Upper lobe of right lung (tissue), 1 donor: ENCODE data around the gene HNRNPAB. TPM values are rescaled to one million over a fixed set of nuclear protein-coding genes. Genes with fewer than 3 reads are reported as not detected.

Experiments used
- ATAC-seq: fragments of 200-7000 bp; cut with Tn5 transposase; one replicate; pipeline ENCODE4 v1.9.1; 2020; ENCODE audit warnings: mild to moderate bottlenecking, moderate library complexity
- DNase-seq: peaks from one replicate; pipeline ENCODE4 v3.0.0-alpha.2; 2020
- H3K27ac ChIP-seq: fragments of 200-600 bp; one replicate; pipeline ENCODE4 v1.8.0; 2022
- H3K27me3 ChIP-seq: fragments of 200-600 bp; one replicate; pipeline ENCODE4 v1.8.0; 2022; ENCODE audit warnings: mild to moderate bottlenecking
- H3K36me3 ChIP-seq: fragments of 200-600 bp; one replicate; pipeline ENCODE4 v1.8.0; 2022
- H3K4me1 ChIP-seq: fragments of 200-600 bp; one replicate; pipeline ENCODE4 v1.8.0; 2022
- H3K4me3 ChIP-seq: fragments of 200-600 bp; one replicate; pipeline ENCODE4 v1.8.0; 2022; ENCODE audit warnings: mild to moderate bottlenecking
- H3K9me3 ChIP-seq: fragments of 200-600 bp; one replicate; pipeline ENCODE4 v1.8.0; 2022
- CTCF ChIP-seq: fragments of 200-600 bp; IDR thresholded peaks from one replicate; pipeline ENCODE4 v1.8.0; 2022; ENCODE audit warnings: antibody characterized with exemption
- intact Hi-C: fragments of 100-400 bp; cut with DNase I; formaldehyde crosslinking; loops from one replicate; pipeline ENCODE4 v1.11.0; 2022
- total RNA-seq: library from RNA; stranded (reverse); fragmentation: NEBNext Ultra II Directional; extraction: Animal tissue kit (Norgen Biotek cat#: 25700); gene quantifications from one replicate; pipeline ENCODE4 v1.2.1, GENCODE V29; 2021
- donor health status: DM: no; HTN: yes; CAD: no; lungs with severe emphysema.

Gene HNRNPAB
- total RNA-seq, 1 donor from 2014 or later: 116 TPM

DNA sequence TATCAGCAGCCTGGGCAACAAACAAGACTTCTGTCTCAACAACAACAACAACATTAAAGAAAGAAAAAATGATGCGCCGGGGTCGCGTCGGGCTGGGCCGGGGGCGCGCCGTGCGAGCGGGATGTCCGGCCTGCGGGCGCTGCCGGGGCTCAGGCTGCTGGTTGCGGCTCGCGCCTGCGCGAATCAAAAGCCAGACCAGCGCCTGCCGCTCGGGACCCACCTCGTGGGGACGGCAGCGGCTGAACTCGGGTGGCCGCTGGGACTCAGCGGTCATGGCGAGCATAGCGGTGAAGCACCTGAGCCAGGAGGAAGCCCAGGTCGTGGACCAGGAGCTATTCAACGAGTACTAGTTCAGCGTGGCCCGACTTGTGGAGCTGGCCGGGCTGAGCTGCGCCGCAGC lies 38.8 kb upstream of the HNRNPAB start:
- peaks cover 5% of the 10 kb centered on the region for H3K4me1 ChIP-seq
- intact Hi-C loops: no loop called here
- DNase-seq (no peak), ATAC-seq (no peak)
- no peak for TF ChIP-seq CTCF
- no peaks in the 10 kb centered on the region for H3K36me3 ChIP-seq
- H3K9me3 ChIP-seq: no peaks in the 10 kb centered on the region
- peaks cover 20% of the 10 kb centered on the region for H3K27me3 ChIP-seq
- H3K4me3 ChIP-seq: no peak overlapping the region
- H3K27ac ChIP-seq: no peak overlapping the region

DNA sequence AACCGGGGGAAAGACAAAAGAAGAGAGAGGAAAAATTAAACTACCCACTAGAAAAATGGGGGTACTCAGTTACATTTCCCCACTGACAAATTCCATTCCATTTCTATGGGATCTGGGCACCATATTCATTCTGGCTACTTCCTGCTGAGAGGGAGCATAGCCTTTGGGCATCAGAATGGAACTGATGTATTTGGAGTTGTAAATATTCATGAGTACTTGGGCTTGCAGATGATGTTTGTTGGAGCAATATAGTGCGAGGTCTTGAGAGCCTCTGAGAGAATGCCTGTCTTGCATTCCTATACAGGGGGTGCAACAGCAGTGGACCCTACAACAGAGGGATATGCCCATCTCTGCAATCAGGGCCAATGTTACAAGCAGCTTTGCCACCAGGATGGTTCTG lies 33.9 kb upstream of the HNRNPAB start:
- intact Hi-C loops: no loop called here
- Histone ChIP-seq H3K27me3 (peaks cover 9% of the 10 kb centered on the region), H3K4me3 (no peak overlapping the region), H3K9me3 (no peaks in the 10 kb centered on the region), H3K36me3 (no peaks in the 10 kb centered on the region), H3K27ac (no peak overlapping the region), H3K4me1 (no peaks in the 10 kb centered on the region)
- DNase-seq: no peak
- no peak for TF ChIP-seq CTCF
- ATAC-seq: no peak

- TF ChIP-seq CTCF: no peak
- Histone ChIP-seq H3K9me3 (no peaks in the 10 kb centered on the region), H3K4me1 (no peaks in the 10 kb centered on the region), H3K27me3 (no peaks in the 10 kb centered on the region), H3K4me3 (no peak overlapping the region), H3K36me3 (no peaks in the 10 kb centered on the region), H3K27ac (no peak overlapping the region)
- intact Hi-C loops: no loop called here
- DNase-seq: no peak
- no peak for ATAC-seq
Observed at GRCh38 chr5:178174456-178174855, 29.9 kb upstream of the HNRNPAB start.

- intact Hi-C loops: no loop called here
- DNase-seq (no peak), ATAC-seq (no peak)
- Histone ChIP-seq H3K27ac (no peak overlapping the region), H3K4me3 (no peak overlapping the region), H3K4me1 (no peaks in the 10 kb centered on the region), H3K36me3 (no peaks in the 10 kb centered on the region), H3K27me3 (no peaks in the 10 kb centered on the region), H3K9me3 (no peaks in the 10 kb centered on the region)
- no peak for TF ChIP-seq CTCF
Observed at GRCh38 chr5:178176791-178177190, 27.5 kb upstream of the HNRNPAB start.

DNA sequence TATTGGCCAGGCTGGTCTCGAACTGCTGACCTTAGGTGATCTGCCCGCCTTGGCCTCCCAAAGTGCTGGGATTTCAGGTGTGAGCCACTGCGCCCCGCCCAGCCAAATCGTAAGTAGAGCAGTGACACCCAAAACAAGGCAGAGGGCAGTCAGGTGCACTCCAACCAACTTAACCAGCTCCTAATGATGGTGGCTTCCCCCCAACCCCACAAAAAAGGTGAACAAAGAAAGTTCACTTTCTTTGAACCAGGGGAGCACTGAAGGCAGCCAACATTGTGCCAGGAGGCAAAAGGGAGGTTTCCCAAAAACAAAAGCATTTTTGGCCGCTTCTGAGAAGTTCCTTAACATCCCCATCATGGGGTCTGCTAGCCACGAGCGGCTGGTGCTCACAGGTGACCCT lies 26.8 kb upstream of the HNRNPAB start:
- Histone ChIP-seq H3K4me1 (no peaks in the 10 kb centered on the region), H3K27ac (no peak overlapping the region), H3K9me3 (no peaks in the 10 kb centered on the region), H3K27me3 (no peaks in the 10 kb centered on the region), H3K4me3 (no peak overlapping the region), H3K36me3 (no peaks in the 10 kb centered on the region)
- intact Hi-C loops: no loop called here
- TF ChIP-seq CTCF: no peak
- ATAC-seq (no peak), DNase-seq (no peak)

- no peak overlapping the region for H3K4me3 ChIP-seq
- no peaks in the 10 kb centered on the region for H3K4me1 ChIP-seq
- no peak overlapping the region for H3K27ac ChIP-seq
- ATAC-seq: no peak
- no peaks in the 10 kb centered on the region for H3K9me3 ChIP-seq
- no peaks in the 10 kb centered on the region for H3K36me3 ChIP-seq
- no peak for TF ChIP-seq CTCF
- intact Hi-C loops: no loop called here
- H3K27me3 ChIP-seq: no peaks in the 10 kb centered on the region
- no peak for DNase-seq
Observed at GRCh38 chr5:178180141-178180863, 24.0 kb upstream of the HNRNPAB start.
